Measurements from ENCODE around the gene DOCK1.

- no peak for TF ChIP-seq CTCF (IDR thresholded peaks at IDR 0.05)
- no peak for TF ChIP-seq POLR2A (IDR thresholded peaks at IDR 0.05)
Observed at GRCh38 chr10:127303105-127303504, 397.9 kb downstream of the DOCK1 start.
